Measurements from ENCODE around the gene CD46. TPM values are rescaled to one million over a fixed set of nuclear protein-coding genes. Genes with fewer than 3 reads are reported as not detected.

The CD46 gene
- total RNA-seq, 2 donors from 2014 or later = 44.9 to 85.4 TPM

GRCh38 chr1:207822124-207822601, 70.3 kb downstream of the CD46 start:
- Histone ChIP-seq H3K36me3 (peaks cover 44% of the 10 kb centered on the region), H3K9me3 (no peaks in the 10 kb centered on the region), H3K4me3 (peak overlapping the region; percentile 71 to 79), H3K27ac (peak overlapping the region; percentile 94 to 96), H3K27me3 (no peaks in the 10 kb centered on the region), H3K4me1 (peaks cover 0 to 85% of the 10 kb centered on the region in 2 donors)
- no peak for DNase-seq (ENCODE audit: low spot score)
- TF ChIP-seq CTCF (IDR thresholded peaks at IDR 0.05) = no peak

- Histone ChIP-seq H3K4me1 (peaks cover 0 to 84% of the 10 kb centered on the region in 2 donors), H3K4me3 (peak overlapping the region; percentile 71 to 79)
Measured at GRCh38 chr1:207822602-207823451, 71.0 kb downstream of the CD46 start.

GRCh38 chr1:207823531-207823879, 71.7 kb downstream of the CD46 start:
- peaks cover 33% of the 10 kb centered on the region for H3K36me3 ChIP-seq
- peak overlapping the region; percentile 71 to 79 for H3K4me3 ChIP-seq
- peaks cover 0 to 85% of the 10 kb centered on the region in 2 donors for H3K4me1 ChIP-seq
- no peak for DNase-seq (ENCODE audit: low spot score)
- H3K9me3 ChIP-seq = no peaks in the 10 kb centered on the region
- H3K27me3 ChIP-seq = no peaks in the 10 kb centered on the region
- no peak for TF ChIP-seq CTCF (IDR thresholded peaks at IDR 0.05)
- H3K27ac ChIP-seq = peak overlapping the region; percentile 94 to 96

More at GRCh38 chr1:207822602-207823451, 71.0 kb downstream of the CD46 start:
- Histone ChIP-seq H3K27ac (peak overlapping the region; percentile 94 to 96), H3K27me3 (no peaks in the 10 kb centered on the region), H3K9me3 (no peaks in the 10 kb centered on the region), H3K36me3 (peaks cover 37% of the 10 kb centered on the region)
- DNase-seq (ENCODE audit: low spot score) = peak; percentile 98
- no peak for TF ChIP-seq CTCF (IDR thresholded peaks at IDR 0.05)

GRCh38 chr1:207823880-207824566, 72.2 kb downstream of the CD46 start:
- H3K4me3 ChIP-seq = peak overlapping the region; percentile 71 to 79
- peak; percentile 53 to 67 for TF ChIP-seq CTCF (IDR thresholded peaks at IDR 0.05)
- DNase-seq (ENCODE audit: low spot score) = peak; percentile 93
- H3K27me3 ChIP-seq = no peaks in the 10 kb centered on the region
- H3K4me1 ChIP-seq = peaks cover 0 to 85% of the 10 kb centered on the region in 2 donors
- peak overlapping the region; percentile 94 to 96 for H3K27ac ChIP-seq
- H3K9me3 ChIP-seq = no peaks in the 10 kb centered on the region
- H3K36me3 ChIP-seq = peaks cover 28% of the 10 kb centered on the region

GRCh38 chr1:207824691-207825408, 73.0 kb downstream of the CD46 start:
- Histone ChIP-seq H3K36me3 (peaks cover 20% of the 10 kb centered on the region), H3K9me3 (no peaks in the 10 kb centered on the region), H3K27ac (peak overlapping the region; percentile 94 to 96), H3K27me3 (no peaks in the 10 kb centered on the region), H3K4me1 (peaks cover 0 to 84% of the 10 kb centered on the region in 2 donors), H3K4me3 (peak overlapping the region in 1 of 2 donors; percentile 71)
- TF ChIP-seq CTCF (IDR thresholded peaks at IDR 0.05) = no peak
- DNase-seq (ENCODE audit: low spot score) = no peak

All from right atrium auricular region (tissue), 2 donors.